PFSK-1 (cell line): ENCODE data around the gene SELENOO.

Experiments used
- POLR2AphosphoS5 ChIP-seq: IDR thresholded peaks from 2 replicates; pipeline ENCODE4 v1.6.1; 2012; ENCODE audit warnings: low read depth, mild to moderate bottlenecking, control low read depth, low read length, moderate library complexity
- REST ChIP-seq, 2 experiments: IDR thresholded peaks; 2 replicates each; pipeline versions ENCODE4 v1.6.1 to v1.8.0; 2011 to 2012; ENCODE audit warnings: low read depth in 2 of 2, low read length in 2 of 2, control low read depth in 1 of 2, inconsistent platforms in 1 of 2, mild to moderate bottlenecking in 1 of 2, moderate library complexity in 1 of 2; ENCODE audit not compliant: insufficient read depth in 1 of 2
- SIN3A ChIP-seq: IDR thresholded peaks from 2 replicates; pipeline ENCODE4 v1.6.1; 2012; ENCODE audit warnings: mild to moderate bottlenecking, low read length, moderate library complexity, borderline replicate concordance; ENCODE audit not compliant: insufficient read depth
- TAF1 ChIP-seq: IDR thresholded peaks from 2 replicates; pipeline ENCODE4 v1.6.1; 2012; ENCODE audit warnings: low read length, control low read depth, borderline replicate concordance; ENCODE audit not compliant: insufficient read depth

DNA sequence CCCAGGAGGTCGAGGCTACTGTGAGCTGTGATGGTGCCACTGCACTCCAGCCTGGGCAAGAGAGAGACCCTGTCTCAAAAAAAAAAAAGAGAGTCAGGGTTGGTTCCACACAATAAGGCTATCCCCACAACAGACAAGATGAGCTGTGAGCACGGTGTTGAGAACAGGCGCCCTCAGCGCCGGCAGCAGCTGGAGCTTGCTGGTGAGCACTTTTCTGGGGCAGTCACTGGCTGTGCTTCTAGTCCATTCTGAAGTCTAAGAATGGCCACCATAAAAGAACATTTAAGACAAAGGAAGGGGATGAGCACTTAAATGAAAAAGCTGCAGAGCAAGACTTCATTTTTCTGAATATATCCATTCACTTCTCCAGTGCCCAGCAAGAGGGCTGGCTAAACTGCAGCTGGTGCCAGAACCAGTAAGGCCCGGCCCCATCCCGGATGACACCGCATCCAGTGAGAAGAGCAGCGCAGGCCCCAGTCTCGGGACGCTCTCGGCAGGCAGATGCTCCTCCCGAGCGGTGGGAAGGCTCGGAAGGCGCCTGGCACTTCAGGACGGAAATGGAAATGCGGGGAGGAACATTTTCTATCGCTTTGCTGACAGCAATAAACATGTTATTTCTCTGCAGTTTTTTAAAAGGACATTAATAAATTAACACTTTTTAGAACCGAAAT lies 31.8 kb downstream of the SELENOO start:
- TF ChIP-seq TAF1 (no peak), REST (IDR thresholded peaks at IDR 0.05; ENCODE audit: insufficient read depth in 1 of 2, low read depth in 2 of 2, low read length in 2 of 2) (no peak), POLR2AphosphoS5 (no peak), SIN3A (no peak)
